BLaER1 (cell line): ENCODE measurements around the gene PLEKHA7.

Experiments used
- H3K27ac ChIP-seq: shearing (Covaris generic); formaldehyde crosslinking; 2 replicates; pipeline ENCODE4 v1.8.1; 2022
- H3K27me3 ChIP-seq: shearing (Covaris generic); formaldehyde crosslinking; 2 replicates; pipeline ENCODE4 v1.8.1; 2022
- H3K36me3 ChIP-seq: shearing (Covaris generic); formaldehyde crosslinking; 2 replicates; pipeline ENCODE4 v1.8.1; 2022
- H3K4me1 ChIP-seq: shearing (Covaris generic); formaldehyde crosslinking; 2 replicates; pipeline ENCODE4 v1.8.1; 2022
- H3K4me2 ChIP-seq: shearing (Covaris generic); formaldehyde crosslinking; 2 replicates; pipeline ENCODE4 v1.8.1; 2022
- H3K4me3 ChIP-seq: shearing (Covaris generic); formaldehyde crosslinking; 2 replicates; pipeline ENCODE4 v1.8.1; 2022
- H3K9ac ChIP-seq: shearing (Covaris generic); formaldehyde crosslinking; 2 replicates; pipeline ENCODE4 v1.8.1; 2022
- H3K9me3 ChIP-seq: shearing (Covaris generic); formaldehyde crosslinking; 2 replicates; pipeline ENCODE4 v1.8.1; 2022
- H4K20me1 ChIP-seq: shearing (Covaris generic); formaldehyde crosslinking; 2 replicates; pipeline ENCODE4 v1.8.1; 2022
- Cebpa-rat ChIP-seq: shearing (Covaris generic); IDR thresholded peaks from 2 replicates; pipeline ENCODE4 v1.8.1; 2022

PLEKHA7 gene

GRCh38 chr11:16816358-16817270, 197.6 kb downstream of the PLEKHA7 start:
- Histone ChIP-seq H3K27me3 (no peaks in the 10 kb centered on the region), H3K27ac (no peak overlapping the region), H3K4me2 (no peak overlapping the region), H3K4me1 (0 out of 2 replicates have a peak, but pooled peaks cover 3% of the 10 kb centered on the region), H3K4me3 (no peak overlapping the region), H3K9ac (no peak overlapping the region), H3K36me3 (no peaks in the 10 kb centered on the region), H4K20me1 (no peaks in the 10 kb centered on the region), H3K9me3 (no peaks in the 10 kb centered on the region)
- TF ChIP-seq Cebpa-rat, result no peak

DNA sequence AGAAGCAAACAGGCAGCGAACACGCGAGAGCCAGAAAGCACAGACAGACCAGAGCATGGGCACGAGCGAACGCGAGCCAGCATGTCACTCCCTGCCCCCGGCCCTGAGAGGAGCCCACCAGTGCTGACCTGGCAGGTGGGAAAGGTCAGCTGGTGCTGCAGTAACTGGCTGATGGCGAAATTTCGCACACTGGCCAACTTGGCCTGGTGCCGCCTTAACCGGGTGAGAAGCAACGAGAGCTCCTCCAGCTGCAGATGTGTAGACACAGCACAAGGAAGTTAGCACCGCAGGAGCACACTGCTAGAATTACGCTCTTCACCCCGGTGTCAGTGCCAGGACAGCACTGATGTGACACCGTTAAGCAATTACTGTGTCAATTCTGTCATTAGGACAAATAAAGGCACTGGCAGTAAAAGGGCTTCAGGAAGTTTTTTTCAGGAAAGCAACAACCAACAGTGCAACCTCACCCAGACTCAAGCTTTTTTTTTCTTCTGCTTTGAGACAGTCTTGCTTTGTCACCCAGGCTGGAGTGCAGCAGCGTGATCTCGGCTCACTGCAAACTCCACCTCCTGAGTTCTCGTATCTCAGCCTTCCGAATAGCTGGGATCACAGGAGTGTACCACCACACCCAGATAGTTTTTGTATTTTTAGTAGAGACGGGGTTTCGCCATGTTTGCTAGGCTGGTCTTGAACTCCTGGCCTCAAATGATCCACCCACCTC, 199.0 kb downstream of the PLEKHA7 start:
- H3K36me3 ChIP-seq, result no peaks in the 10 kb centered on the region
- H3K9ac ChIP-seq, result no peak overlapping the region
- TF ChIP-seq Cebpa-rat, result no peak
- H3K4me1 ChIP-seq, result no peaks in the 10 kb centered on the region
- no peaks in the 10 kb centered on the region for H3K27me3 ChIP-seq
- H3K27ac ChIP-seq, result no peak overlapping the region
- no peaks in the 10 kb centered on the region for H4K20me1 ChIP-seq
- no peaks in the 10 kb centered on the region for H3K9me3 ChIP-seq
- no peak overlapping the region for H3K4me3 ChIP-seq
- no peak overlapping the region for H3K4me2 ChIP-seq

DNA sequence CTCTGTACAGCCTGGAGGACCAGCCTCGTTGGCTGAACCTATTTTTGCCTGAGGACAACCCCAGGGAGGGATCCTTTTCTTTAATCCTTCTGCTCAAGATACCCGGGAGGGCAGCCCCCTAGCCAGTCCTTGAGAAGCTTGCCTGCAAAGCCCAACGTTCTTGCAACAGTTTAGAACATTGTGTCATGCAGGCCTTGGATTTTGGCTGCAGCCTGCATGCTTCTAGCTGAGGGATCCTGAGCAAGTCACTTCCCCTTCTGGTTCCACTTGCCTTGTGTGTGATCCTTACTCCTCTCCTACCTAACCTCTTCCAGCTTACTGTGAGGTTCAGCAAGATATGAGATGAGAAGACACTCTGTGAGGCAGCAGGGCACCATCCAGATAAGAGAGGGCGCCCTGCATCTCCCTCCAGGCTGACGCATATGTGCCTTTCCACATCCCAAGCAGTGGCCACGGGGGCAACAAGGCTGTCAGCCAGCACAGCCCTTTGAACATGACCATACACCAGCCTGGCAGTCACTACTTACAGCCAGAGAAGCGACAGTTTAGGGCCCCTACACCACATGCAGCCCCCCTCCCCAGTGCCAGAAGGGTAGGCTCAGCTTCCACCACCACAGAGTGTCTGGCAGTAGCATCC, 199.7 kb downstream of the PLEKHA7 start:
- Histone ChIP-seq H3K4me2 (no peak overlapping the region), H3K27ac (no peak overlapping the region), H3K27me3 (no peaks in the 10 kb centered on the region), H3K9ac (no peak overlapping the region), H3K9me3 (no peaks in the 10 kb centered on the region), H3K4me1 (no peaks in the 10 kb centered on the region), H3K36me3 (no peaks in the 10 kb centered on the region), H3K4me3 (no peak overlapping the region), H4K20me1 (no peaks in the 10 kb centered on the region)
- no peak for TF ChIP-seq Cebpa-rat

- no peak overlapping the region for H3K9ac ChIP-seq
- no peak overlapping the region for H3K4me2 ChIP-seq
- H3K36me3 ChIP-seq, result no peaks in the 10 kb centered on the region
- no peak overlapping the region for H3K4me3 ChIP-seq
- TF ChIP-seq Cebpa-rat, result no peak
- no peaks in the 10 kb centered on the region for H3K4me1 ChIP-seq
- H3K27ac ChIP-seq, result no peak overlapping the region
- H3K9me3 ChIP-seq, result no peaks in the 10 kb centered on the region
- H4K20me1 ChIP-seq, result no peaks in the 10 kb centered on the region
- H3K27me3 ChIP-seq, result no peaks in the 10 kb centered on the region
Measured at GRCh38 chr11:16813126-16813525, 201.1 kb downstream of the PLEKHA7 start.

GRCh38 chr11:16812274-16812673, 201.9 kb downstream of the PLEKHA7 start:
- no peaks in the 10 kb centered on the region for H4K20me1 ChIP-seq
- H3K4me3 ChIP-seq, result no peak overlapping the region
- TF ChIP-seq Cebpa-rat, result no peak
- H3K9ac ChIP-seq, result no peak overlapping the region
- no peak overlapping the region for H3K4me2 ChIP-seq
- H3K27ac ChIP-seq, result no peak overlapping the region
- H3K27me3 ChIP-seq, result no peaks in the 10 kb centered on the region
- peaks cover 5% of the 10 kb centered on the region for H3K4me1 ChIP-seq
- no peaks in the 10 kb centered on the region for H3K36me3 ChIP-seq
- H3K9me3 ChIP-seq, result no peaks in the 10 kb centered on the region

DNA sequence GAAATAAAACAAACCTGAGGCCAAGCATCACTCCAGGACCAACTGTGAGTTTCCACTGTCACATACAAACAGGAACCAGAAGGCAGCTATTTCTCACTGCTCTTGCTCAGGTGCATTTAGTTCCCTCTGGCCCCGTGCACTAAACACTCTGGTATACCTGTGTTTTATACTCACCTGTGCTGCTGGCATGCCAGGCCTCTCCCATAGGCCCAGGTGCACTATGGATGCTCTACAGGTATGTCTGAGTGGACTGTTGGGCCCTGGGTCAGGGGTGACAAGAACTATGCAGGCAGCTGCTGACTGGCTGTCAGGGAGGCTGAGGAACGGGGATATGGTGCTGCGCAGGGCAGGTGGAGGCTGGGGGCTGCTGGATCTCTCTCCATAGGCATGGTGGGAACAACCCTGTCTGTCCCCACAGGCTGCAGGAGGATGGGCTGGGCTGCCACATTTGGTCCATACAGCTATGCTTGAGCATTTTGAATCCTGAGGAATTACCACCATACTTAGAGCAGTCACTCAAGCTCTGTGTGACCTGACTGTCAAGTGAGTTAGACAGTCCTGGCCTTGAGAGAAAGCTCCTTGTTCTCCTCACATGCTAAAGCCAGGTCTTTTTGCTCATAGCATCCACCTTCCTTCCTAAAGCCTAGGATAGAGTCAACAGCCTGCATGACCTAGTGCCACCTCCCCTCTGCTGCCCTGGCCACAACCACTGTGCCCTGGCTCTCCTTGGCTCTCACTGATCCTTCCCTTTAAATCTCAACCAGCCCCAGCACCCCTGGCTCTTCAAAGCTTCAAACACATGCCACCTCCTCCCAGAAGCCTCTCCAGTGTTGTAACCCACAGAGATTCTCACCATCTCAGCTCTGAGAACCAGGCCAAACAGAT, 202.8 kb downstream of the PLEKHA7 start:
- H3K4me2 ChIP-seq, result no peak overlapping the region
- peaks cover 11% of the 10 kb centered on the region for H3K4me1 ChIP-seq
- H3K4me3 ChIP-seq, result no peak overlapping the region
- no peaks in the 10 kb centered on the region for H3K27me3 ChIP-seq
- no peaks in the 10 kb centered on the region for H4K20me1 ChIP-seq
- no peaks in the 10 kb centered on the region for H3K36me3 ChIP-seq
- no peaks in the 10 kb centered on the region for H3K9me3 ChIP-seq
- no peak for TF ChIP-seq Cebpa-rat
- no peak overlapping the region for H3K27ac ChIP-seq
- no peak overlapping the region for H3K9ac ChIP-seq

DNA sequence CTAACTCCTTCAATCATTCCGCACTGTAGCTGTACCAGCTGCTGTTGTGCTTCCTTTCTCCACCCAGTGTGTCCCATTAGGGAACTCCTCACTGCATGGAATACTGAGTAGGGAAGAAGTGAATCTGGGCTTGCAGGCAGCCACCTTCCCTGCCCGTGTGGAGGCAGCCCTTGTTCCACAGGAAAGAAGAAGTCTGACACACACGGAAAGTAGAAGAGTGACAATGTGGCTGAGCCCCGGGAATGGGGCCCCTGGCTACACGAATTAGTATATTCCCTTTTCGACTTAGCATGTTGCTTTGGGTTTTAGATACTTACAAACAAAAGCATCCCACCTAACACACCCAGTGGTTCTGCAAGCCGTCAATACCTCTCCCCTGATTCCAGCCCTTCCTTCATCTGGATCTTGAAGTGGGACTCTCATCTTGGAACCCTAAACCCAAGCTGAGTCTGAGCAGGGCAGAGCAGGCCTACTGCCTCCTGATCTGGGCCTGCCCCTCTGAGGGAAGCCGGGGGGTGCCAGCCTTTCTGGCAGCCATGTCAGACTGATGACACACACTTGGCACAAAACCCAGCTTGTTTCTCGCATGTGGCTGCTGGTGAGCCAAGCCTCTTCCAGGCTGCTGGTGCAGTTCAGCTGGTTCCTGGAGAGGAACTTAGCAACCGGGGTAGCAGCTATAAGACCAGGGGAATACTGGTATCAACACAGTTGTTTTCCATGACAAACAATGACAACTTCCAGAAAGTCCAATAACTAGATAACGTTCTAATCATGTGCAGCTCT, 204.1 kb downstream of the PLEKHA7 start:
- Histone ChIP-seq H3K4me2 (no peak overlapping the region), H3K4me1 (peaks cover 11% of the 10 kb centered on the region), H4K20me1 (no peaks in the 10 kb centered on the region), H3K27ac (no peak overlapping the region), H3K27me3 (no peaks in the 10 kb centered on the region), H3K36me3 (no peaks in the 10 kb centered on the region), H3K9ac (no peak overlapping the region), H3K9me3 (no peaks in the 10 kb centered on the region), H3K4me3 (no peak overlapping the region)
- no peak for TF ChIP-seq Cebpa-rat

DNA sequence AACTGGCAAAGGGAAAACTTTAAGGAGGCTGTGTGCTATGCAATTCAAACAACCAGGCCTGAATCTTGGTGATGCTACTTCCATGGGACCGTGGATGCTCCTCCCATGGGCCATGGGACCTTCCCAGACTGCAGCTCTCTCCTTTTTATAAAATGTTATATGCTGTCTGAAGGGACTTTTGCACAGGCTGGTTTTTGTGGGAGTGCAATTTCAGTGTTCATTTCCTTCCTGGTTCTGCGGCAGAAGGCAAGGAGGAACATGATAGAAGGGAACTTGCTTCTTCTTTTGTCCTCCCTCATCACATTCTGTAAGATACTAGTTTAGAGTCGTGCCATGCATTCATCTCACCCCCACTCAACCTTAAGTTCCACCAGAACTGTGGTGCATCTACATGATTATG, 206.9 kb downstream of the PLEKHA7 start:
- no peak for TF ChIP-seq Cebpa-rat
- Histone ChIP-seq H3K9me3 (no peaks in the 10 kb centered on the region), H4K20me1 (no peaks in the 10 kb centered on the region), H3K27ac (no peak overlapping the region), H3K4me3 (no peak overlapping the region), H3K9ac (no peak overlapping the region), H3K27me3 (no peaks in the 10 kb centered on the region), H3K4me2 (peak overlapping the region; percentile 33), H3K4me1 (peaks cover 11% of the 10 kb centered on the region), H3K36me3 (no peaks in the 10 kb centered on the region)
